ENCODE results near the gene SLC66A3.

The SLC66A3 gene

DNA sequence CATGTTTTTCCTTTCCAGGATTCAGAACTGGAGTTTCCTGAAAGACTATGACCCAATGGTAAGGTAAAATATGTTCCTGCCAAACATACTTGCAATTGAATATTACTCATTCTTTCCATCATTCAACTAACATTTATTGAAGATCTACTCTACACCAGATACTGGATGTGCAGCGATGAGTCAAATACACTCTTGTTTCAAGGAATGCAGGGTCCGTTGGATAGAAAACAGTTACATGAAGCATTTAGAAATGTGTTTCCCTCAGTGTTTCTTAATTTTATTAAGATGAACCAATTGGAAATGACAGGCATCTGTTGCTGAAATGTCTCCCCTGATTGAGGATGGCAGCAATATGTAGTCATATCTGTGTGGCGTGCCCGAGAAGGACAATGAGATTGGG lies 14.8 kb upstream of the SLC66A3 start:
- DNase-seq, result no peak

DNA sequence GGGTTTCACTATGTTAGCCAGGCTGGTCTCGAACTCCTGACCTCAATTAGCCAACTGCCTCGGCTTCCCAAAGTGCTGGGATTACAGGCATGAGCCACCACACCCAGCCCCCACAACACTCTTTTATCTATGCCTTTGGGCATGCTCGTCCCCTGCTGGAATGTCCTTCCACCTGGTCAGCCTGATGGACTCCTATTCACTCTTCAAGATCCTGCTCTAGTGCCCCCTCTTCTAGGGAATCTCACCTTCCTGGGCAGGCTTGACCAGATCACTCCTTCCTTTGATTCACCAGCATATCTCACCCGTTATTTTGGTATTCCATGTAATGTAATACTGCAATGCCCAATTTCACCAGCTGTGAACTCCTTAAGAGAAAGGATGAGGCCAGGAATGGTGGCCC lies 13.9 kb upstream of the SLC66A3 start:
- no peak for DNase-seq

DNA sequence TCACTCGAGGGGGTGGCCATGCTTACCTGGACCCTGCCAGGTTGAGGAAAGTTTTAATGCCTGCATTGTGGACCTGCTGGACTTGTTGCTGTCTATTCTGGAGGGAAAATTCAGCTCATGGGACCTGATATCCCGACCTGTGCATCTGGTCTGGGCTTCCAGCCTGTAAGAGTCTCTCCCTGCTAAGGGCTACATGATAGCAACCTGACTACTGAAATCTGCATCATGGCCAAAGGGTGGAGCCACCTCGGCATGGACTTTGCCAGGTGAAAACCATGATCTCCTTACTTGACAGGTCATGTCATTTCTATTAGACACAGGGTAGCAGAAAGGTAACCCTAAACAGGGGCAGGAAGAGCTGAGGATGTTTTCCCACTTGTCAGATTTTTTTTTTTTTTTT lies 12.9 kb upstream of the SLC66A3 start:
- no peak for DNase-seq

DNA sequence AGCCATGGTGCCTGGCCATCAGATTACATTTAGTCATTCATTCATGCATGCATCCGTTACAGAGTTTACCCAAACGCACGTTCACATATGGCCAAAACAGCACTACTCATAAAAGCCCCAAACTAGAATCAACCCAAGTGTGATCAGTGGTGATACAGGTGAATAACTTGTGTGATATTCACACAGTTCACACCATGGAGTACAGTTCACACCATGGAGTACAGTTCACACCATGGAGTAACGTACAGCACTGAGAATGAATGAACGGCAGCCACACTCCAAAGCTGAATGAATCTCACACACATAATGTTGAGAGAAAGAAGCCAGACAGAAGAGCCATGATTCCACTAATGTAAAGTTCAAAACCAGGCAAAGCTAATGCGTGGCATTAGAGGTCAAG lies 12.3 kb upstream of the SLC66A3 start:
- DNase-seq, result no peak

DNA sequence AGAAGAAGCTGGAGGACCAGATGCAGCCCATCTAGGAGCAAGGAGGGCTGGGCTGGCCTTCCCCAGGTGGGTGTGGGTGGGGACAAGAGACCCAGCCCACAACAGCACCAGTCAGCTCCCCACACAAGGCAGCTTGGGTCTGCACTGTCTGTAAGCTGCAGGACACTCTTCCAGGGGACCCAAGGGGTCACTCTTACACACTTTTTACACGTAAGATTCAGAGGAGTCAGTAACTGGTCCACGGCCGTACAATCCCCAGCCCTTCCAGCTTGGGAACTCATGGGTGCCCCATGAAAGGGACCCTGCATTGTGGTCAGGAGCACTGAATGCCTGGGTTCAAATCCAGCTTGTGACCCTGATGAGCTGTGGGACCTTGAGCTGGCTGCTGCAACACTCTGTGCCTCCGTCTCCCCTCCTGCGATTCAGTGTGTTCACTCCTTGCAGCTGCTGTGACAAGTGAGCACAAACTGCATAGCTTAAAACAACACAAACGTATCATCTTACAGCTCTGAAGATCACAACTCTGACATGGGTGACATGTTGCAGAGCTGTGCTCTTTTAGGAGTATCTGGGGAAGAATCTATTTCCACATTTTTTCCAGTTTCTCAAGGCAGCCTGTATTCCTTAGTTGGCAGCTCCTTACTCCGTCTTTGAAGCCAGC lies 11.1 kb upstream of the SLC66A3 start:
- DNase-seq, result no peak

DNA sequence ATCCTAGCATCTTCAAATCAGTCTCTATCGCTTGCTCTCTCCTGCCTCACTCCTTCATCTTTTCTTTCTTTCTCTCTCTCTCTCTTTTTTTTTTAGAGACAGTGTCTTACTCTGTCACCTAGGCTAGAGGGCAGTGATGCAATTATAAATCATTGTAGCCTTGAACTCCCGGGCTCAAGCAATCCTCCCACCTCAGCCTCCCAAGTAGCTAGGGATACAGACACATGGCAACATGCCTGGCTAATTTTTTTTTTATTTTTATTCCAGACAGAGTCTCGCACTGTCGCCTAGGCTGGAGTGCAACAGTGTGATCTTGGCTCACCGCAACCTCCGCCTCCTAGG lies 10.6 kb upstream of the SLC66A3 start:
- no peak for DNase-seq

DNA sequence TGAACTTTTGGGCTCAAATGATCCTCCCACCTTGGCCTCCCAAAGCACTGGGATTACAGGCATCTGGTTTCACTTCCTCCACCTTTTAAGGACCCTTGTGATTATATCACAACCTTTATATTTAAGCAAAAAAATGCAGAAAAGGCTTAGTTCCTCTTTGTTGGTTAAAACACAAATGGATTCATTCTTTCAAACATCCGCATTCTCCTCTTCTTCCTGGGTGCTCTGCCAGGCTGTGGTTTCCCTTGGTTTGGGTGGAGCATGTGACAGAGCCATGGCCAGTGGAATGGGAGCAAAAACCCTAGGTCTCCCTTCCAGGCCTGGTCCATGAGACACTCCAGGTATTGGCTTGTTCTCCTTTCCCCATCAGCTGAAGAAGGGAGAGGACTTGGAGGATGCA lies 9.9 kb upstream of the SLC66A3 start:
- DNase-seq, result no peak

DNA sequence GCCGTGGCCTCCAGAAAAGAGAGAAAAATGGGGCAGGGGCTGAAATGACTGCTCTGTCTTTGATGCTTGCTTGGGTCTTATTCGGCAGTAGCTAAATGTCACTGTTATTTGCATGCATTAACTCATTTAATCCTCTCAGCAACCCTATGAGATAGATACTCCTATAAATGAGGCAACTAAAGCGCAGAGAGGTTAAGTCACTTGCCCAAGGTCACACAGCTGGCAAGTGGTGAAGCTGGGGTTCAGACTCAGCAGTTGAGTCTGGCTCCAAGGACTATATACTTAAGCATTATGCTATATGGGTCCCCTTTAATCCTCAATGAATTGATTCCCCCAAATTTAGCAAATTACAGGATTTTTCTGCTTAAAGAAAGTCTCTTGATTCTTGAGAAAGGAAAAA lies 9.2 kb upstream of the SLC66A3 start:
- DNase-seq, result no peak

- DNase-seq, result no peak
Measured at GRCh38 chr2:11147263-11147662, 8.0 kb upstream of the SLC66A3 start.

- no peak for DNase-seq
Measured at GRCh38 chr2:11152591-11152990, 2.7 kb upstream of the SLC66A3 start.

- no peak for DNase-seq
Measured at GRCh38 chr2:11154016-11154922, 998 bp upstream of the SLC66A3 start.

- peak; percentile 90 for DNase-seq
Measured at GRCh38 chr2:11154923-11155380, 315 bp upstream of the SLC66A3 start.

- DNase-seq, result no peak
Measured at GRCh38 chr2:11156396-11157075, 1.3 kb downstream of the SLC66A3 start.

DNA sequence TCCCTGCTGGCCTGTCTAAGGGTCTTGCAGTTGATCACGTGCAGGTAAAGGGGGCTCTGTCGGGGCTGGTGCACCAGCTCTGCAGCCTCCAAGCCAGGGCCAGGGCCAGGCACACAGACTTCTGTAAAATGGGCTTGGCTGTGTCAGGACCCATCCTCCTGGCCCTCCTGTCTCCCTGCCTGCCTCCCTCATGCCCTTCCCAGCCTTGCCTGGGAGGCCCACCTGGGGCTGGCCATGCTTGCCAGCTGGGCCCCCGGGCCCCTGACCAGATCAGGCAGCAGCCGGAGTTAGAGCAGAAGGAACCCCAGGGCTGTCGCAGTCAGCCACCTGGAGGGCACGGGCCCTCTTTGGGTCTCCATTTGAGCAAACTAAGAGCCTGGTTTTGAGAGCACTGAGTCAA lies 2.0 kb downstream of the SLC66A3 start:
- DNase-seq, result no peak

- DNase-seq, result no peak
Measured at GRCh38 chr2:11157731-11158130, 2.5 kb downstream of the SLC66A3 start.

DNA sequence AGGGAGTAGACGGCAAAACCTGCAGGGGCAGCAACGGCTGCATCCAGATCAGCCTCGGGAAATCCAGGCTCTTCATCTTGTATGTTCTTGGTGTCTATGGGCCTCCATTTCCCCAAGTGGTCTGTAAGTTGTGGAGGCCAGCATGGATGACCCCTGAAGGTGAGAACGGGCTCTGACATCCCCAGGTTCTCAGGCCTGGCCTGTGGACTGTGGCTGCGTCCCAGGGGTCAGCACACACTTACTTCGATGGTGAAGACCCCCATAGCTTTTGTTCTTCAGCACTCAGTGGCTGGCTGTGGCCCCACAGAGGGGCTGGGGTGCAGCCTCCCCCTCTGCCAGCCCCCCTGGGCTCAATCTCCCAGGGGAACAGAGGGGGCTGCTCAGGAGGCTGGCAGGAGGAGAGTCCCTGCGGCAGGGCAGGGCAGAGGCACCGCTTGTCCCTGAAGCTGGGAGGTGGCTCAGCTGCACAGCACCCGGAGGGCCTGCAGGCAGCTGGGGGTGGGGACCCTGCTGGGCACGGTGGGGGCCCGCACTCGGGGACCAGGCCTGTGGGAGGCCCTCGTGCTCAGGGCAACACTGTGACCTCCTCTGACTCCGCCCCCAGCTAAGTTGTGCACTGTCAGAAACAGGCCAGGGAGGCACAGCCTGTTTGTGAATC lies 3.8 kb downstream of the SLC66A3 start:
- no peak for DNase-seq

- no peak for DNase-seq
Measured at GRCh38 chr2:11159574-11160170, 4.4 kb downstream of the SLC66A3 start.

DNA sequence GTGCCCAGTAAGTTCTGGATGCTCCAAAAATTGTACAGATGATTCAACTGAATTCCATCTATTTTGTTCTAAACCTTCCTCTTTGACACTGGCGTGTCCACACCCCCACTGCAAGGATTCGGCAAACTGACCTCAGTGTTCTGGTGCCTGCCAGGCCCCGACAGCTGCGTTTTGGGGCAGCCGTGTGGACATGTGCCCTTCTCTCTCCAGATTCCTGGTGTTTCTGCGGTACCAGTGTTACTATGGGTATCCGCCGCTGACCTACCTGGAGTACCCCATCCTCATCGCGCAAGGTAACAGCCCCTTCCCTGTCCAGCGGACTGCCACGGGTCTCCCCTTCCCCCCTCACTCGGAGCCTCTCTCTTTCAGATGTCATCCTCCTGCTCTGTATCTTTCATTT lies 5.0 kb downstream of the SLC66A3 start:
- DNase-seq, result no peak

DNA sequence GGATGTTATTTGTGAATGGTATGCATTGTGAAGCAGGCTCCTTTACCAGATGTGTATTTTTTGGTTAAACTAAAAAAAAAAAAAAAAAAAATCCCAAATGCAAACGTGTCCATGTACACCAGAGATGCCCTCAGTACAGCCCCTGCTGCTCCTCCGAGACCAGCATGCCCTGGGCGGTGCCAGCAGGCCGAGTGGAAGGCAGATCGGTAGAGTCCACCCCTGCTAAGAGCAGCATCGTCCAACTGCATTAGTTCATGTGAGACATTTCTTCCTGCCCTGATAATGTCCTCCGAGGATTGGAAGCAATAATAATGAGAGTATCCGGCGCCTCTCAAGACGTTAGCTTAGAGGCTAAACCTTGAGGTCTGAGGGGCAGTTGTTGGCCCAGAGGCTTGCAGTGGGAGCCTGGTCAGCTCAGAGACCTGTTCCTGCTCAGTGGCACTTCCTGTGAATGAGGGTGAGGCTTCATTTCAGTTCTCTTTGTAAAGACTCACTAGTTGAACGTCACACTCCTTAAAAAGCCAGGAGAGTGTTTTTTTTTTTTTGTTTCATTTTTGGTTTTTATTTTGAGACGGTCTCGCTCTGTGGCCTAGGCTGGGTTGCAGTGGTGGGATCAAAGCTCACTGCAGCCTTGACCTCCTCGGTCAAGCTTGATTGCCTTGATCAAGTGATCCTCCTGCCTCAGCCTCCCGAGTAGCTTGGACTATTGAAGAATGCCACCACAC lies 5.6 kb downstream of the SLC66A3 start:
- DNase-seq, result no peak

- DNase-seq, result no peak
Measured at GRCh38 chr2:11161747-11162146, 6.5 kb downstream of the SLC66A3 start.

DNA sequence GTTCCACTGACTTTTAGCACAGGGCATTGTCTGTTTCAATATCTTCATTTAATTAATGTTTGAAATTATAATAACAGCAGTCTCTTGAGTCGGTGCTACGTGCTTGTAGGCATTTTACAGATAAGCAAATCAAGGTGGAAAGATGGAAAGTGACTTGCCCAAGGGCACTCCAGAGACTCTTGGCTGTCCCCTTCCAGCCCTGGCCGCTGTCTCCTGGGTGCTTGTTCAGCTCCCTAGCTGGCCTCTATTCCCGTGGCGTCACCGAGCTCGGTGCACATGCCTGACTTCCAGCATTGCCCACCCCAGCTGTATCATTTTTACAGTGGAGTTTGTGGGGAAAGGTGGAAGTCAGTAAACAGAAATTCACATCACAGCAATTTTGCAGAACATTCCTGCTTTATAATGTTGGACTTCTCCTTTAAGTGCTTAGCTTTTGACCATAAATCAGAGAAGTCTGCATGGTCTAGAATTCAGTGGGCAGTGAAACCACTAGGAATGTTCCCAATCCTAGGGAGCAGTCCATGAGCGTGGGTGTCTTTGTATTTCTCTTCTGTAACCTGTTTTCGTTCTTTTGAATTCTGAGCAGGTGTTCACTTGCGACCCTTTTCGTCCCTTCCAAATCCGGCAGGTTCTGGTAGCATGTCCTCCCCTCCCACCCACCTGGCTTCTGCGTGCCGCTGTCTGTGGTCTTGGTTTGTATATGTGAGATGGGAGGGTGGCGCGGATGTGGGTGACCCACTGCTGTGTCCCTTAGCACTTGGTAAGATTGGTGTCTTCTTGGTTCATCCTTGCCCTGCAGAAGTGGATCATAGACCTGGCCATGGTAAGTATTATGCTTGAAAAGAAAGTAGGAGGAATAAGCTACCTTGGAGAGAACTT lies 8.4 kb downstream of the SLC66A3 start:
- no peak for DNase-seq

Measured in NCI-H526 treated with DMSO at 0.1 percent for 48 hours (cell line).